SU-DHL-6 (cell line): Measurements from ENCODE around the gene CTNNA2.

ENCODE experiments used
- H2AFZ ChIP-seq: fragments of 200-600 bp; sonication (generic); 2 replicates; pipeline ENCODE4 v1.6.1; 2014; ENCODE audit warnings: low read depth, mild to moderate bottlenecking, moderate library complexity, mixed read lengths, antibody characterized with exemption, low read length; ENCODE audit not compliant: severe bottlenecking
- H3F3A ChIP-seq: fragments of 200-600 bp; shearing (Covaris generic); 2 replicates; pipeline ENCODE4 v1.6.0; 2016; ENCODE audit warnings: antibody characterized with exemption, mild to moderate bottlenecking; ENCODE audit not compliant: insufficient read depth
- H3K27ac ChIP-seq: fragments of 200-600 bp; sonication (generic); 2 replicates; pipeline ENCODE4 v1.5.1; 2016; ENCODE audit warnings: low read depth, mild to moderate bottlenecking, low read length, moderate library complexity, mixed read lengths
- H3K27me3 ChIP-seq: fragments of 200-600 bp; sonication (generic), shearing (Covaris generic); 2 replicates; pipeline ENCODE4 v1.6.0; 2014; ENCODE audit warnings: mild to moderate bottlenecking, low read length
- H3K36me3 ChIP-seq: fragments of 200-600 bp; sonication (generic); 2 replicates; pipeline ENCODE4 v1.6.1; 2014; ENCODE audit warnings: mild to moderate bottlenecking, low read length, mixed read lengths
- H3K4me2 ChIP-seq: fragments of 300-600, 200-600 bp; shearing (Covaris generic), sonication (generic); 2 replicates; pipeline ENCODE4 v1.6.0; 2014; ENCODE audit warnings: low read length, low read depth, mild to moderate bottlenecking; ENCODE audit not compliant: poor library complexity, severe bottlenecking
- H3K4me3 ChIP-seq: fragments of 200-600 bp; sonication (generic); 2 replicates; pipeline ENCODE4 v1.5.1; 2014; ENCODE audit warnings: antibody characterized with exemption, low read length, mild to moderate bottlenecking, mixed read lengths; ENCODE audit not compliant: insufficient read depth, poor library complexity, severe bottlenecking
- H3K79me2 ChIP-seq: fragments of 200-600 bp; sonication (generic); 2 replicates; pipeline ENCODE4 v1.6.1; 2014; ENCODE audit warnings: mild to moderate bottlenecking, low read length, moderate library complexity; ENCODE audit not compliant: insufficient read depth
- H3K9ac ChIP-seq: fragments of 200-600 bp; sonication (generic); 2 replicates; pipeline ENCODE4 v1.7.0; 2014; ENCODE audit warnings: mild to moderate bottlenecking, low read length
- H3K9me2 ChIP-seq: fragments of 200-600 bp; sonication (generic); replicated peaks from 2 replicates; pipeline ENCODE4 v1.6.1; 2014; ENCODE audit warnings: low read length; ENCODE audit not compliant: insufficient read depth
- H3K9me3 ChIP-seq: fragments of 200-600 bp; sonication (generic); 2 replicates; pipeline ENCODE4 v1.6.1; 2014; ENCODE audit warnings: low read length, mixed read lengths; ENCODE audit not compliant: insufficient read depth
- H4K20me1 ChIP-seq: fragments of 200-600 bp; sonication (generic); 2 replicates; pipeline ENCODE4 v1.6.1; 2014; ENCODE audit warnings: low read depth, mild to moderate bottlenecking, antibody characterized with exemption, low read length, moderate library complexity, mixed read lengths
- CTCF ChIP-seq: fragments of 200-600 bp; sonication (generic); IDR thresholded peaks from one replicate; pipeline ENCODE4 v1.5.1; 2017; ENCODE audit warnings: antibody characterized with exemption, mild to moderate bottlenecking, low read length, moderate library complexity; ENCODE audit not compliant: insufficient read depth, poor library complexity, severe bottlenecking
- EZH2phosphoT487 ChIP-seq: fragments of 200-600 bp; sonication (generic), shearing (Covaris generic); conservative IDR thresholded peaks from 2 replicates; pipeline ENCODE4 v1.6.1; 2018; ENCODE audit warnings: mild to moderate bottlenecking, antibody characterized with exemption, low read length, moderate library complexity, mixed read lengths

The CTNNA2 gene

GRCh38 chr2:79980816-79981215, 468.0 kb downstream of the CTNNA2 start:
- Histone ChIP-seq H3K4me3 (no peak overlapping the region), H3K27ac (no peak overlapping the region), H2AFZ (no peak overlapping the region), H3K9me3 (no peaks in the 10 kb centered on the region), H3F3A (no peaks in the 10 kb centered on the region), H3K9ac (no peak overlapping the region), H3K9me2 (no peaks in the 10 kb centered on the region), H3K36me3 (no peaks in the 10 kb centered on the region), H3K79me2 (no peaks in the 10 kb centered on the region), H3K27me3 (no peaks in the 10 kb centered on the region), H4K20me1 (no peaks in the 10 kb centered on the region), H3K4me2 (no peak overlapping the region)
- TF ChIP-seq EZH2phosphoT487 (no peak), CTCF (no peak)

GRCh38 chr2:79981316-79981715, 468.5 kb downstream of the CTNNA2 start:
- Histone ChIP-seq H2AFZ (no peak overlapping the region), H3K27ac (no peak overlapping the region), H3K36me3 (no peaks in the 10 kb centered on the region), H4K20me1 (no peaks in the 10 kb centered on the region), H3K79me2 (no peaks in the 10 kb centered on the region), H3K9me3 (no peaks in the 10 kb centered on the region), H3K9me2 (no peaks in the 10 kb centered on the region), H3K9ac (no peak overlapping the region), H3F3A (no peaks in the 10 kb centered on the region), H3K4me3 (no peak overlapping the region), H3K27me3 (no peaks in the 10 kb centered on the region), H3K4me2 (no peak overlapping the region)
- TF ChIP-seq EZH2phosphoT487 = no peak
- no peak for TF ChIP-seq CTCF

GRCh38 chr2:79982445-79982844, 469.6 kb downstream of the CTNNA2 start:
- Histone ChIP-seq H3K36me3 (no peaks in the 10 kb centered on the region), H3K9me3 (no peaks in the 10 kb centered on the region), H3K27ac (no peak overlapping the region), H3F3A (no peaks in the 10 kb centered on the region), H3K79me2 (no peaks in the 10 kb centered on the region), H3K9me2 (no peaks in the 10 kb centered on the region), H3K27me3 (no peaks in the 10 kb centered on the region), H3K4me2 (no peak overlapping the region), H2AFZ (no peak overlapping the region), H3K9ac (no peak overlapping the region), H3K4me3 (no peak overlapping the region), H4K20me1 (no peaks in the 10 kb centered on the region)
- TF ChIP-seq CTCF (no peak), EZH2phosphoT487 (no peak)

GRCh38 chr2:79984476-79984875, 471.6 kb downstream of the CTNNA2 start:
- H2AFZ ChIP-seq = no peak overlapping the region
- no peak overlapping the region for H3K27ac ChIP-seq
- H3F3A ChIP-seq = no peaks in the 10 kb centered on the region
- H3K9me2 ChIP-seq = no peaks in the 10 kb centered on the region
- H3K4me2 ChIP-seq = no peak overlapping the region
- no peaks in the 10 kb centered on the region for H4K20me1 ChIP-seq
- no peaks in the 10 kb centered on the region for H3K9me3 ChIP-seq
- H3K79me2 ChIP-seq = no peaks in the 10 kb centered on the region
- no peak overlapping the region for H3K4me3 ChIP-seq
- H3K27me3 ChIP-seq = no peaks in the 10 kb centered on the region
- H3K9ac ChIP-seq = no peak overlapping the region
- no peak for TF ChIP-seq CTCF
- no peak for TF ChIP-seq EZH2phosphoT487
- H3K36me3 ChIP-seq = no peaks in the 10 kb centered on the region
